Measurements from ENCODE around the gene PKD2.

PKD2 gene

GRCh38 chr4:88043001-88043400 is 35.6 kb downstream of the PKD2 start:
- H2AFZ ChIP-seq (ENCODE audit: low read length): no peak overlapping the region
- TF ChIP-seq EZH2phosphoT487 (IDR thresholded peaks at IDR 0.05; ENCODE audit: low read length) (no peak), EZH2 (optimal IDR thresholded peaks at IDR 0.05; ENCODE audit: low read depth, low read length) (no peak), CTCF (IDR thresholded peaks at IDR 0.05; ENCODE audit: low read length) (no peak)
- H3K36me3 ChIP-seq (replicated peaks; ENCODE audit: insufficient read depth, low read length): 0 out of 2 replicates have a peak, but pooled peaks cover 7% of the 10 kb centered on the region
- no peaks in the 10 kb centered on the region for H3K9me2 ChIP-seq (replicated peaks; ENCODE audit: insufficient read depth, low read length)
- no peaks in the 10 kb centered on the region for H3F3A ChIP-seq (ENCODE audit: insufficient read depth, low read length)
- no peak overlapping the region for H3K4me3 ChIP-seq (ENCODE audit: low read length)
- no peaks in the 10 kb centered on the region for H3K4me1 ChIP-seq (ENCODE audit: low read length)
- no peaks in the 10 kb centered on the region for H3K9me3 ChIP-seq (replicated peaks; ENCODE audit: insufficient read depth, low read length)
- no peaks in the 10 kb centered on the region for H3K27me3 ChIP-seq (replicated peaks; ENCODE audit: insufficient read depth, low read length)
- H3K27ac ChIP-seq (ENCODE audit: low read length): no peak overlapping the region
- no peaks in the 10 kb centered on the region for H4K20me1 ChIP-seq (ENCODE audit: insufficient read depth, low read length)
- H3K4me2 ChIP-seq (ENCODE audit: low read depth, low read length): no peak overlapping the region
- no peaks in the 10 kb centered on the region for H3K79me2 ChIP-seq (ENCODE audit: low read length)
- no peak overlapping the region for H3K9ac ChIP-seq (ENCODE audit: low read length)
- DNase-seq: no peak

GRCh38 chr4:88043586-88044340 is 36.3 kb downstream of the PKD2 start:
- Histone ChIP-seq H3F3A (ENCODE audit: insufficient read depth, low read length) (no peaks in the 10 kb centered on the region), H3K27me3 (replicated peaks; ENCODE audit: insufficient read depth, low read length) (no peaks in the 10 kb centered on the region), H3K79me2 (ENCODE audit: low read length) (no peaks in the 10 kb centered on the region), H3K9me3 (replicated peaks; ENCODE audit: insufficient read depth, low read length) (no peaks in the 10 kb centered on the region), H3K4me3 (ENCODE audit: low read length) (no peak overlapping the region), H3K36me3 (replicated peaks; ENCODE audit: insufficient read depth, low read length) (0 out of 2 replicates have a peak, but pooled peaks cover 7% of the 10 kb centered on the region), H2AFZ (ENCODE audit: low read length) (no peak overlapping the region), H3K9ac (ENCODE audit: low read length) (no peak overlapping the region), H3K9me2 (replicated peaks; ENCODE audit: insufficient read depth, low read length) (no peaks in the 10 kb centered on the region), H3K4me2 (ENCODE audit: low read depth, low read length) (no peak overlapping the region), H3K4me1 (ENCODE audit: low read length) (no peaks in the 10 kb centered on the region), H4K20me1 (ENCODE audit: insufficient read depth, low read length) (no peaks in the 10 kb centered on the region), H3K27ac (ENCODE audit: low read length) (no peak overlapping the region)
- DNase-seq: no peak
- TF ChIP-seq CTCF (IDR thresholded peaks at IDR 0.05; ENCODE audit: low read length): no peak

GRCh38 chr4:88045021-88045420 is 37.6 kb downstream of the PKD2 start:
- no peak overlapping the region for H3K4me2 ChIP-seq (ENCODE audit: low read depth, low read length)
- no peaks in the 10 kb centered on the region for H3K4me1 ChIP-seq (ENCODE audit: low read length)
- H3K4me3 ChIP-seq (ENCODE audit: low read length): no peak overlapping the region
- H3K27ac ChIP-seq (ENCODE audit: low read length): no peak overlapping the region
- no peaks in the 10 kb centered on the region for H3F3A ChIP-seq (ENCODE audit: insufficient read depth, low read length)
- H3K9me2 ChIP-seq (replicated peaks; ENCODE audit: insufficient read depth, low read length): no peaks in the 10 kb centered on the region
- TF ChIP-seq CTCF (IDR thresholded peaks at IDR 0.05; ENCODE audit: low read length) (no peak), EZH2 (optimal IDR thresholded peaks at IDR 0.05; ENCODE audit: low read depth, low read length) (no peak), EZH2phosphoT487 (IDR thresholded peaks at IDR 0.05; ENCODE audit: low read length) (no peak)
- no peak overlapping the region for H3K9ac ChIP-seq (ENCODE audit: low read length)
- no peak overlapping the region for H2AFZ ChIP-seq (ENCODE audit: low read length)
- no peaks in the 10 kb centered on the region for H4K20me1 ChIP-seq (ENCODE audit: insufficient read depth, low read length)
- no peaks in the 10 kb centered on the region for H3K27me3 ChIP-seq (replicated peaks; ENCODE audit: insufficient read depth, low read length)
- no peaks in the 10 kb centered on the region for H3K79me2 ChIP-seq (ENCODE audit: low read length)
- DNase-seq: no peak
- H3K9me3 ChIP-seq (replicated peaks; ENCODE audit: insufficient read depth, low read length): no peaks in the 10 kb centered on the region
- 0 out of 2 replicates have a peak, but pooled peaks cover 6% of the 10 kb centered on the region for H3K36me3 ChIP-seq (replicated peaks; ENCODE audit: insufficient read depth, low read length)

Measured in MM.1S (cell line).